Smooth muscle cell (in vitro differentiated cells): ENCODE measurements around the gene OR5B3. TPM values are rescaled to one million over a fixed set of nuclear protein-coding genes. Genes with fewer than 3 reads are reported as not detected.

Source experiments
- DNase-seq: peaks from one replicate; lab custom pipeline; 2025; ENCODE audit not compliant: unreplicated experiment; lab: John Stamatoyannopoulos, UW
- H2AFZ ChIP-seq: fragments of 200-600 bp; sonication (generic); 2 replicates; pipeline ENCODE4 v1.6.0; 2016; ENCODE audit warnings: antibody characterized with exemption, low read depth, mild to moderate bottlenecking
- H3F3A ChIP-seq: fragments of 200-600 bp; sonication (generic); 2 replicates; pipeline ENCODE4 v1.6.0; 2017; ENCODE audit warnings: antibody characterized with exemption, low read depth
- H3K27ac ChIP-seq: fragments of 200-600 bp; sonication (generic); 2 replicates; pipeline ENCODE4 v1.5.1; 2016; ENCODE audit warnings: low read depth, mild to moderate bottlenecking
- H3K27me3 ChIP-seq: fragments of 200-600 bp; sonication (generic); 2 replicates; pipeline ENCODE4 v1.6.1; 2016; ENCODE audit warnings: low read depth, mild to moderate bottlenecking
- H3K36me3 ChIP-seq: fragments of 200-600 bp; sonication (generic); 2 replicates; pipeline ENCODE4 v1.5.1; 2016; ENCODE audit warnings: low read depth
- H3K4me1 ChIP-seq: fragments of 200-600 bp; sonication (generic); 2 replicates; pipeline ENCODE4 v1.5.1; 2016; ENCODE audit warnings: low read depth
- H3K4me2 ChIP-seq: fragments of 200-600 bp; sonication (generic); 2 replicates; pipeline ENCODE4 v1.6.0; 2016; ENCODE audit warnings: mild to moderate bottlenecking
- H3K4me3 ChIP-seq: fragments of 200-600 bp; sonication (generic); 2 replicates; pipeline ENCODE4 v1.5.1; 2016; ENCODE audit warnings: mild to moderate bottlenecking
- H3K79me2 ChIP-seq: fragments of 200-600 bp; sonication (generic); 2 replicates; pipeline ENCODE4 v1.6.0; 2016; ENCODE audit warnings: low read depth, mild to moderate bottlenecking
- H3K9ac ChIP-seq: fragments of 200-600 bp; sonication (generic); 2 replicates; pipeline ENCODE4 v1.6.0; 2016; ENCODE audit warnings: low read depth
- H3K9me3 ChIP-seq: fragments of 200-600 bp; sonication (generic); replicated peaks from 2 replicates; pipeline ENCODE4 v1.5.1; 2016; ENCODE audit warnings: low read depth
- H4K20me1 ChIP-seq: fragments of 200-600 bp; sonication (generic); 2 replicates; pipeline ENCODE4 v1.6.0; 2016; ENCODE audit warnings: low read depth
- WGBS: methylation state at CpG from one replicate; pipeline ENCODE4 v1.1.7; 2016; ENCODE audit warnings: low lambda C conversion rate; 5-methylcytosine and 5-hydroxymethylcytosine counted together
- polyA plus RNA-seq: library from polyadenylated mRNA; unstranded; fragments of >200 nt; fragmentation: Nextera tagmentation; extraction: Ambion mirVana; gene quantifications from 2 replicates; pipeline ENCODE4 v1.2.1, GENCODE V29; 2016
- total RNA-seq: library from RNA; depleted of rRNA; stranded (reverse); fragments of >200 nt; gene quantifications from 2 replicates; pipeline ENCODE4 v1.2.3, GENCODE V29; 2014
- TF ChIP-seq, protein P1 (sequence below): fragments of 200-600 bp; sonication (generic); IDR thresholded peaks from 2 replicates; pipeline ENCODE4 v1.5.1; 2017; ENCODE audit warnings: borderline replicate concordance, mild to moderate bottlenecking, antibody characterized with exemption; ENCODE audit not compliant: insufficient read depth, poor library complexity, severe bottlenecking

OR5B3 gene
- total and polyA plus RNA-seq, 2 experiments from 2014 or later, result not detected

DNA sequence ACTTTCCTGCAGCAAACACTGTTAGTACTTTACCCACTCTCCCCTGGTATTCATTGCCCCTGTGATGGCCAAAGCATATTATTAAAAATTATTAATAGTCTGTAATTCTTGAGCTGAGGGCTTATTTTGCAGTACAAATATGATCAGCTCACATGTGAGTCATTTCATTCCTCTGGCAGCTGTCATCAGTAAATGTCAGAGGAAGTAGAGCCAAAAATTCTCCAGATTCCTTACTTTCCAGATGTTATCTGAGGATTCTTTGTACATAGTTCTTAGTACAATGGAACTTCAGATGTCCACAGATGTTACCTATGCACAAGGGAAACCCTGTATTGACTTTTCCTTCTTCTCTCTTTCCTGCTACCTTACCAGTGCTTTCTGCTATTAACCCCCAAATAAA is 12.5 kb downstream of the OR5B3 start:
- H2AFZ ChIP-seq, result no peak overlapping the region
- H3K36me3 ChIP-seq, result no peaks in the 10 kb centered on the region
- no peak overlapping the region for H3K4me2 ChIP-seq
- H3K27me3 ChIP-seq, result no peaks in the 10 kb centered on the region
- no peak overlapping the region for H3K4me3 ChIP-seq
- H4K20me1 ChIP-seq, result no peaks in the 10 kb centered on the region
- no peak for DNase-seq
- peaks cover 8% of the 10 kb centered on the region for H3K9me3 ChIP-seq
- no peaks in the 10 kb centered on the region for H3F3A ChIP-seq
- no peak overlapping the region for H3K9ac ChIP-seq
- no peaks in the 10 kb centered on the region for H3K79me2 ChIP-seq
- TF ChIP-seq, protein P1, sequence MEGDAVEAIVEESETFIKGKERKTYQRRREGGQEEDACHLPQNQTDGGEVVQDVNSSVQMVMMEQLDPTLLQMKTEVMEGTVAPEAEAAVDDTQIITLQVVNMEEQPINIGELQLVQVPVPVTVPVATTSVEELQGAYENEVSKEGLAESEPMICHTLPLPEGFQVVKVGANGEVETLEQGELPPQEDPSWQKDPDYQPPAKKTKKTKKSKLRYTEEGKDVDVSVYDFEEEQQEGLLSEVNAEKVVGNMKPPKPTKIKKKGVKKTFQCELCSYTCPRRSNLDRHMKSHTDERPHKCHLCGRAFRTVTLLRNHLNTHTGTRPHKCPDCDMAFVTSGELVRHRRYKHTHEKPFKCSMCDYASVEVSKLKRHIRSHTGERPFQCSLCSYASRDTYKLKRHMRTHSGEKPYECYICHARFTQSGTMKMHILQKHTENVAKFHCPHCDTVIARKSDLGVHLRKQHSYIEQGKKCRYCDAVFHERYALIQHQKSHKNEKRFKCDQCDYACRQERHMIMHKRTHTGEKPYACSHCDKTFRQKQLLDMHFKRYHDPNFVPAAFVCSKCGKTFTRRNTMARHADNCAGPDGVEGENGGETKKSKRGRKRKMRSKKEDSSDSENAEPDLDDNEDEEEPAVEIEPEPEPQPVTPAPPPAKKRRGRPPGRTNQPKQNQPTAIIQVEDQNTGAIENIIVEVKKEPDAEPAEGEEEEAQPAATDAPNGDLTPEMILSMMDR, result no peak
- H3K27ac ChIP-seq, result no peak overlapping the region
- H3K4me1 ChIP-seq, result no peaks in the 10 kb centered on the region

DNA sequence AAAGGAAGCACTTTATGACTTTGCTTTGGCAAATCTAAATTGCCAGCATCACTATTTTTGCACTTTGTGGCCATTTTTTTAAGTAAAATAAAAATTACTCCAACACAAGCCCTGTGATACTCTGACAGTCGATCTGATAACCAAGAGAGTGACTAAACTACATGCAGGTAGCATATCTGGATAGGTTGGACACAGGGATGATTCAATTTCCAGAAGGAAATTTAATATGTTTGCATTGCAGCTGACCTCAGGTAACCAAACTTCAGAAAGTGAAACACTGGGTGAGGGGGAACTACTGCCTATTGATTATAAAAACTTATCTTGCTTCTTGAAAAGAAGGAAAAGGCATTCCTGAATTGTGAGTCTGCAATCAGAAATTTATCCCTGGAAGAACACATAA is 13.9 kb downstream of the OR5B3 start:
- H2AFZ ChIP-seq, result no peak overlapping the region
- no peaks in the 10 kb centered on the region for H3K27me3 ChIP-seq
- no peak overlapping the region for H3K9ac ChIP-seq
- no peak for DNase-seq
- 41% methylated on average over 1 of the region's 1 CpG for WGBS
- TF ChIP-seq, protein P1, result no peak
- H3K4me1 ChIP-seq, result no peaks in the 10 kb centered on the region
- no peaks in the 10 kb centered on the region for H4K20me1 ChIP-seq
- H3K9me3 ChIP-seq, result peaks cover 8% of the 10 kb centered on the region
- H3F3A ChIP-seq, result no peaks in the 10 kb centered on the region
- no peaks in the 10 kb centered on the region for H3K79me2 ChIP-seq
- H3K36me3 ChIP-seq, result no peaks in the 10 kb centered on the region
- no peak overlapping the region for H3K27ac ChIP-seq
- H3K4me3 ChIP-seq, result no peak overlapping the region
- no peak overlapping the region for H3K4me2 ChIP-seq

DNA sequence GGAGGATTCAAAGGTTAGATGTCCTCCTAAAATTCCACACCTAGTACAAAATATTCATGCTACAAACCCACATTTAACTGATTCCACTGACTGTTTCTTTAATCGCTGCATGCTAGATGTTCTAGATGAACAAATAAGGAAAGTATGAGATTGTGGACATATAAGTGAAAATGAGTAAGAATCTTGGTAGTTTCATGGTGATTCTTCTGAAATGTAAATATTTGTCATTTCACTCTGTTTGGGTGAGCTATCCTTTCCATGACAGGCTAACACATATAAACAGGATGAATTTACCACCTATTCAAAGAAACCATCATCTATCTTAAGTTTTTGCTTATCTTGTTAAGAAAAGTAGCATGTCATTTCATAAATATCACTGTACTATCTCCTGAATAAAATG is 14.8 kb downstream of the OR5B3 start:
- Histone ChIP-seq H3K9me3 (peaks cover 8% of the 10 kb centered on the region), H3K36me3 (no peaks in the 10 kb centered on the region), H3K9ac (no peak overlapping the region), H3K79me2 (no peaks in the 10 kb centered on the region), H2AFZ (no peak overlapping the region), H3K4me1 (no peaks in the 10 kb centered on the region), H4K20me1 (no peaks in the 10 kb centered on the region), H3K4me2 (no peak overlapping the region), H3F3A (no peaks in the 10 kb centered on the region), H3K4me3 (no peak overlapping the region), H3K27me3 (no peaks in the 10 kb centered on the region), H3K27ac (no peak overlapping the region)
- WGBS, result 87% methylated on average over 1 of the region's 1 CpG
- TF ChIP-seq, protein P1, result no peak
- DNase-seq, result no peak

DNA sequence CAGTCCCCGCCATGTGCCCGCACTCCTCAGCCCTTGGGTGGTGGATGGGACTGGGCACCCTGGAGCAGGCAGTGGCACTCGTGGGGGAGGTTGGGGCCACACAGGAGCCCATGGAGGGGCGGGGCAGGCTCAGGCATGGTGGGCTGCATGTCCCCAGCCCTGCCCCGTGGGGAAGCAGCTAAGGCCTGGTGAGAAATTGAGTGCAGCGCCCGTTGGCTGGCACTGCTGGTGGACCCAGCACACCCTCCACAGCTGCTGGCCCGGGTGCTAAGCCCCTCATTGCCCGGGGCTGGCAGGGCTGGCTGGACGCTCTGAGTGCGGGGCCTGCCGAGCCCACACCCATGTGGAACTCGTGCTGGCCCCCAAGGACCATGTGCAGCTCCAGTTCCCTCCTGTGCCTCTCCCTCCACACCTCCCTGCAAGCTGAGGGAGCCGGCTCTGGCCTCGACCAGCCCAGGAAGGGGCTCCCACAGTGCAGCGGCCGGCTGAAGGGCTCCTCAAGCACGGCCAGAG is 16.1 kb downstream of the OR5B3 start:
- H3K9ac ChIP-seq, result no peak overlapping the region
- no peak for DNase-seq
- no peaks in the 10 kb centered on the region for H4K20me1 ChIP-seq
- H3K4me2 ChIP-seq, result no peak overlapping the region
- 83% methylated on average over 13 of the region's 18 CpGs for WGBS
- no peaks in the 10 kb centered on the region for H3K79me2 ChIP-seq
- H3K36me3 ChIP-seq, result no peaks in the 10 kb centered on the region
- no peaks in the 10 kb centered on the region for H3K27me3 ChIP-seq
- H3F3A ChIP-seq, result no peaks in the 10 kb centered on the region
- H3K4me1 ChIP-seq, result no peaks in the 10 kb centered on the region
- TF ChIP-seq, protein P1, result no peak
- H3K27ac ChIP-seq, result no peak overlapping the region
- H3K4me3 ChIP-seq, result no peak overlapping the region
- H2AFZ ChIP-seq, result no peak overlapping the region
- H3K9me3 ChIP-seq, result peaks cover 8% of the 10 kb centered on the region
